Nephron progenitor cell (in vitro differentiated cells): ENCODE measurements around the gene TBL1X.

ENCODE experiments used
- DNase-seq: peaks from one replicate; pipeline ENCODE4 v3.0.0; 2021
- H3K27ac Mint-ChIP-seq: 2 replicates; pipeline ENCODE4 v1.8.0; 2021; ENCODE audit warnings: mild to moderate bottlenecking, moderate library complexity, mixed read lengths
- H3K27me3 Mint-ChIP-seq: 2 replicates; pipeline ENCODE4 v1.8.0; 2021; ENCODE audit warnings: mild to moderate bottlenecking, low read depth, mixed read lengths; ENCODE audit not compliant: poor library complexity
- H3K36me3 Mint-ChIP-seq: 2 replicates; pipeline ENCODE4 v1.8.0; 2021; ENCODE audit warnings: low read depth, mixed read lengths
- H3K4me1 Mint-ChIP-seq: 2 replicates; pipeline ENCODE4 v1.8.0; 2021; ENCODE audit warnings: mixed read lengths
- H3K4me3 Mint-ChIP-seq: 2 replicates; pipeline ENCODE4 v1.8.0; 2021; ENCODE audit warnings: mild to moderate bottlenecking, moderate library complexity, mixed read lengths
- H3K9me3 Mint-ChIP-seq: 2 replicates; pipeline ENCODE4 v1.8.0; 2021; ENCODE audit warnings: mild to moderate bottlenecking, moderate library complexity, mixed read lengths
- CTCF ChIP-seq: fragments of 200-600 bp; sonication (generic); IDR thresholded peaks from 2 replicates; pipeline ENCODE4 v1.5.0; 2021; ENCODE audit warnings: antibody characterized with exemption

The TBL1X gene

DNA sequence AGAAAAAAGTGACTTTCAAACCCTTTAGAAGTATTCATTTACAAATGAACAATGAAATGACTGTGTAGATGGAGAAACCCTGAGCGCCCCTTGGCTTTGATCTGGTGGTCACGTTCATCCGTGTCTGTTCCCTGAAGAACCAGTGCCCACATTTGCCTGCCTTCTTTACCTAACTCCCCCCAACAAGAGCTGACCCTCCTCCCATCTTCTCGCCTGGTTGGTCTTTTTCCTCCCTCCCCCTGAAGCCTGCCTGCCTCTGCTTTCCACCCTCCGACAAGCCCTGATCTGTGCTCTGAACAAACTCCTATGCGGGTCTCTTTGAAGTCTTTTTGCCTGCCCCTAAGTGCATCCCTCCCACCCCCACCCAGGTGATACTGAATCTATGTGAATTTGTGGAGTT lies 18.5 kb downstream of the TBL1X start:
- peak overlapping the region; percentile 93 for H3K27ac Mint-ChIP-seq
- no peak for TF ChIP-seq CTCF
- peaks cover 95% of the 10 kb centered on the region for H3K36me3 Mint-ChIP-seq
- peaks cover 86% of the 10 kb centered on the region for H3K9me3 Mint-ChIP-seq
- H3K27me3 Mint-ChIP-seq, result peaks cover 8% of the 10 kb centered on the region
- peaks cover 24% of the 10 kb centered on the region for H3K4me1 Mint-ChIP-seq
- H3K4me3 Mint-ChIP-seq, result peak overlapping the region; percentile 26
- DNase-seq, result no peak

DNA sequence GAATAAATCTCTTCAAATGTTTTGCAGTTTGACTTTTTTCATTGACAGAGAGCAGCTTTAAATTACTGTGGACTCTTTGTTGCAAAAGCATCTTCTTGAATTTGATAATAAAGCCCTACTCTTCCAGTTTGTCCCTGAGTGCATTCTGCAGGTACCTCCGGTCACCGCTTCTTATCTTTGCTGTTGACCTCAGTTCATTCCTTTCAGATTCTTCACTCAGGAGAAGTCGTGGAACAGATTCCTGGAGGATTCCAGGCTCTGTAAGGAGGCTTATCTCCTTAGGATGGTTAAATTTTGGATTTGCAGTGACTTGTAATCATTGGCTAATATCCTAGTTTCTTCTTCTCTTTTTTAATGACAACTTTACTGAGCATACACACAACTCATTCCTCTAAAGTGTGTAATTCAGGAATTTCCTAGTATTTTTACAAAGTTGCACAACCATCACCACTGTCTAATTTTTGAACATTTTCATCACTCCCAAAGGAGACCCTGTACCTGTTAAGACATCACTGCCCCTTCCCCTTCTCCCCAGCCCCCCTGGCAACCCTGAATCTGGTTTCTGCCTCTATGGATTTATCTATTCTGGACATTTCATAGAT lies 22.0 kb downstream of the TBL1X start:
- H3K36me3 Mint-ChIP-seq, result peaks cover 77% of the 10 kb centered on the region
- no peak for DNase-seq
- TF ChIP-seq CTCF, result no peak
- peaks cover 77% of the 10 kb centered on the region for H3K9me3 Mint-ChIP-seq
- no peak overlapping the region for H3K4me3 Mint-ChIP-seq
- H3K4me1 Mint-ChIP-seq, result peaks cover 24% of the 10 kb centered on the region
- H3K27ac Mint-ChIP-seq, result no peak overlapping the region
- peaks cover 4% of the 10 kb centered on the region for H3K27me3 Mint-ChIP-seq

DNA sequence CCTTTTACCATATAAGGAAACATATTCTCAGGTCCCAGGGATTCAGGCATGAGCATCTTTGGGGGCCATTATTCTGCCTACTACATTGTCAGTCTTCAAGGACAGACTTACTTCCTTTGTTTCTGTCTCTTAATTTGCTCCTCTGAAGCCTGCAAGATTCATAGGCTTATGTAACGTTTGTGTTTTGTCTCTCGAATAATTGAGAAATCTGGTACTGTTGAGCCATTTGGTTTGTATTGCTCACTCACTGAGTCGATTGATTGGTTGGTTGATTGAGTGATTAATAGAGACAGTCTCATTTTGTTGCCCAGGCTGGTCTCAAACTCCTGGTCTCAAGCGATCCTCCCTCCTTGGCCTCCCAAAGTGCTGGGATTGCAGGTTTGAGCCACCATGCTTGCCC lies 23.7 kb downstream of the TBL1X start:
- DNase-seq, result no peak
- H3K27ac Mint-ChIP-seq, result no peak overlapping the region
- peaks cover 76% of the 10 kb centered on the region for H3K36me3 Mint-ChIP-seq
- H3K4me3 Mint-ChIP-seq, result no peak overlapping the region
- H3K4me1 Mint-ChIP-seq, result peaks cover 9% of the 10 kb centered on the region
- H3K9me3 Mint-ChIP-seq, result peaks cover 78% of the 10 kb centered on the region
- no peak for TF ChIP-seq CTCF
- H3K27me3 Mint-ChIP-seq, result peaks cover 9% of the 10 kb centered on the region

GRCh38 chrX:9489234-9489633 lies 24.4 kb downstream of the TBL1X start:
- Mint-ChIP-seq H3K4me1 (peaks cover 3% of the 10 kb centered on the region), H3K9me3 (peaks cover 78% of the 10 kb centered on the region), H3K27ac (no peak overlapping the region), H3K27me3 (peaks cover 9% of the 10 kb centered on the region), H3K36me3 (peaks cover 76% of the 10 kb centered on the region), H3K4me3 (no peak overlapping the region)
- no peak for DNase-seq
- TF ChIP-seq CTCF, result no peak

DNA sequence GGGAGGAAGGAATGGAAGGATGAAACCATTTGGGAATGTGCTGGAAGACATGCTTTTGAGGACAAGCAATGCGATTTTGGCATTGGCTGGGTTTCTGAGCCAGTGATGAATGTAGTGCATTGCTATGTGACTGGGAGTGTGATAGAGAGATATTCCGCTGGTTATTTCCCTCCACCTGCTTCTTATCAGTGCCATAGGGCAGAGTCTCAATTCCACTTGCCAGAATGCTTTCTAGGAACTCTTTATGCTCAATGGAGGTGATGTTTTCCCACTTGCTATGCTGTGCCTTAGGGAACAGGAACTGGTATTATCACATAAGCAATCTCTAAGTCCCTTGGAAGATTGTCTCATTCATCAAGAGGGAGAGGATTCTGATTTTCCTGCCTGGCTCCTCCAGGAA lies 28.0 kb downstream of the TBL1X start:
- H3K4me3 Mint-ChIP-seq, result no peak overlapping the region
- no peak for TF ChIP-seq CTCF
- no peak for DNase-seq
- peaks cover 14% of the 10 kb centered on the region for H3K4me1 Mint-ChIP-seq
- peaks cover 70% of the 10 kb centered on the region for H3K9me3 Mint-ChIP-seq
- no peak overlapping the region for H3K27ac Mint-ChIP-seq
- peaks cover 9% of the 10 kb centered on the region for H3K27me3 Mint-ChIP-seq
- peaks cover 68% of the 10 kb centered on the region for H3K36me3 Mint-ChIP-seq

- DNase-seq, result no peak
- Mint-ChIP-seq H3K27me3 (peaks cover 5% of the 10 kb centered on the region), H3K36me3 (peaks cover 58% of the 10 kb centered on the region), H3K4me3 (no peak overlapping the region), H3K9me3 (peaks cover 68% of the 10 kb centered on the region), H3K4me1 (peaks cover 25% of the 10 kb centered on the region), H3K27ac (no peak overlapping the region)
- TF ChIP-seq CTCF, result no peak
Measured at GRCh38 chrX:9493936-9494335, 29.1 kb downstream of the TBL1X start.
